Measurements from ENCODE around the gene KIAA2012. TPM values are rescaled to one million over a fixed set of nuclear protein-coding genes. Genes with fewer than 3 reads are reported as not detected.

Gene KIAA2012
- total and polyA plus RNA-seq, 2 of the 8 experiments (the other 6 are each of a cell fraction or from before 2014, with no cell fraction given) = not detected

DNA sequence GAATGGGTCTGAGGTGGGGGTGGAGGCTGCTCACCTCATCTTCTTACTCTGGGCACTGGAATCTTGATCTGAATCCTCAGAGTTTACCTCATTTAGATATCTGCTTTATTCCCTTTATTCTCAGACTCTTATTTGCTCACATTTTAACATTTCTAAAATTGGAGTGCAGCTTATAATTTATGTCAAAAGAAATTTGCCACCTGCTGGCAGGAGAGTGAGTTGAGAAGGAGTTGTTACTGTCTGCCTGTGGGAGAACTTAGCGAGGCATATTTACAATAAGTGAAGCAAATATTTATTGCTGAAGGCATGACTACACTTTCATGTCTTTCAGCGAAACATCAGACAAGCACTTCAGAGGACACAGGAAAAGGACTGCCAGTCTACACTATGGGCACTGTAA lies 16.4 kb upstream of the KIAA2012 start:
- no peaks in the 10 kb centered on the region for H3K36me3 ChIP-seq (ENCODE audit: control insufficient read depth in 2 of 4, insufficient read depth in 4 of 4, low read length in 3 of 4)
- H3K23ac ChIP-seq (ENCODE audit: insufficient read length) = no peak overlapping the region
- H2AK5ac ChIP-seq (ENCODE audit: low read depth, low read length) = no peak overlapping the region
- H2BK20ac ChIP-seq (ENCODE audit: low read length) = no peak overlapping the region
- H3K4me3 ChIP-seq (ENCODE audit: extremely low read depth in 1 of 4, insufficient read depth in 2 of 4, low read depth in 3 of 4, low read length in 4 of 4) = no peak overlapping the region
- H3K14ac ChIP-seq (ENCODE audit: insufficient read length) = no peak overlapping the region
- H4K91ac ChIP-seq (replicated peaks; ENCODE audit: insufficient read length, low read length) = no peak overlapping the region
- H3K9ac ChIP-seq (replicated peaks in 1 of 4; ENCODE audit: extremely low read depth in 1 of 4, low read depth in 3 of 4, low read length in 3 of 4) = no peak overlapping the region
- no peak for FAIRE-seq
- no peak overlapping the region for H2BK15ac ChIP-seq (ENCODE audit: low read length)
- H4K8ac ChIP-seq (ENCODE audit: extremely low read depth, insufficient read depth, low read length) = no peak overlapping the region
- H3K18ac ChIP-seq (ENCODE audit: extremely low read depth, low read length) = no peak overlapping the region
- H3K27me3 ChIP-seq (replicated peaks in 1 of 4; ENCODE audit: control insufficient read depth in 3 of 4, extremely low read depth in 1 of 4, insufficient read depth in 3 of 4, low read length in 3 of 4) = no peaks in the 10 kb centered on the region
- TF ChIP-seq CHD1 (IDR thresholded peaks at IDR 0.05; ENCODE audit: low read depth, low read length) = no peak
- no peak for TF ChIP-seq KDM4A (IDR thresholded peaks at IDR 0.05; ENCODE audit: low read depth, low read length, severe bottlenecking)
- no peak for TF ChIP-seq TCF12 (IDR thresholded peaks at IDR 0.05; ENCODE audit: low read depth, low read length)
- no peak for TF ChIP-seq YY1 (IDR thresholded peaks at IDR 0.05; ENCODE audit: low read depth, low read length)
- DNase-seq (ENCODE audit: low read depth in 1 of 2, low spot score in 2 of 2) = no peak
- no peak overlapping the region for H2BK120ac ChIP-seq (replicated peaks; ENCODE audit: low read depth, low read length)
- H2AFZ ChIP-seq (ENCODE audit: low read length) = no peak overlapping the region
- 87% methylated on average over 2 of the region's 2 CpGs; no CpG with 5 or more reads in 1 of the 2 experiments for WGBS, 2 experiments (ENCODE audit: extremely low coverage in 1 of 2, insufficient coverage in 1 of 2, insufficient read length in 1 of 2, insufficient replicate concordance in 2 of 2, low coverage in 1 of 2, low lambda C conversion rate in 2 of 2, missing lambda C conversion rate in 1 of 2)
- H3K79me2 ChIP-seq (ENCODE audit: control insufficient read depth in 1 of 2, insufficient read depth in 2 of 2, low read length in 2 of 2) = no peaks in the 10 kb centered on the region
- H3K9me3 ChIP-seq (ENCODE audit: insufficient read depth in 2 of 2, low read depth in 1 of 2, low read length in 1 of 2) = no peaks in the 10 kb centered on the region
- H3K27ac ChIP-seq (ENCODE audit: low read depth, low read length) = no peak overlapping the region
- POLR2A ChIA-PET (ENCODE audit: partially characterized antibody) = no interaction called here
- no peak overlapping the region for H3K56ac ChIP-seq (replicated peaks; ENCODE audit: insufficient read length, low read depth, low read length)
- no peak overlapping the region for H2BK5ac ChIP-seq (ENCODE audit: low read depth, low read length)
- CTCF ChIA-PET (ENCODE audit: partially characterized antibody) = interaction anchor here (0.6 to 1.4 kb wide), 5 partner anchors 10 to 276 kb away, joined by 3 to 6 read pairs (median 4); partner anchors contain the start of gene ALS2
- no peak overlapping the region for H4K5ac ChIP-seq (ENCODE audit: insufficient read length, low read depth, low read length)
- H4K20me1 ChIP-seq (replicated peaks in 1 of 2; ENCODE audit: control insufficient read depth in 1 of 2, insufficient read depth in 2 of 2, low read length in 2 of 2) = no peaks in the 10 kb centered on the region
- H3K23me2 ChIP-seq (ENCODE audit: low read depth, low read length) = no peaks in the 10 kb centered on the region
- peaks cover 2 to 9% (median 5%) of the 10 kb centered on the region in 4 experiments; a peak in 5 of 7 replicates for H3K4me1 ChIP-seq (replicated peaks in 1 of 4; ENCODE audit: control insufficient read depth in 3 of 4, insufficient read depth in 4 of 4, low read length in 3 of 4)
- H3K79me1 ChIP-seq (ENCODE audit: low read depth, low read length) = no peaks in the 10 kb centered on the region
- no peak overlapping the region for H2BK12ac ChIP-seq (ENCODE audit: low read depth, low read length)
- no peak overlapping the region for H3K4me2 ChIP-seq (ENCODE audit: insufficient read depth in 1 of 2, low read depth in 2 of 2, low read length in 2 of 2)
- no peak overlapping the region for H3K4ac ChIP-seq (replicated peaks; ENCODE audit: insufficient read length, low read depth, low read length)

All from H1 (cell line).